Rectal smooth muscle tissue (tissue), 1 donor: ENCODE results near the gene FAM76B.

Source experiments
- H3K27ac ChIP-seq: one replicate; pipeline ENCODE4 v1.7.0; 2013; ENCODE audit warnings: low read depth, low read length, inconsistent platforms
- H3K27me3 ChIP-seq: one replicate; pipeline ENCODE4 v1.7.0; 2013; ENCODE audit warnings: low read length; ENCODE audit not compliant: control insufficient read depth, insufficient read depth
- H3K36me3 ChIP-seq: one replicate; pipeline ENCODE4 v1.7.0; 2013; ENCODE audit warnings: low read length; ENCODE audit not compliant: control insufficient read depth, insufficient read depth
- H3K4me1 ChIP-seq: one replicate; pipeline ENCODE4 v1.7.0; 2013; ENCODE audit warnings: low read length; ENCODE audit not compliant: control insufficient read depth, insufficient read depth
- H3K4me3 ChIP-seq: one replicate; pipeline ENCODE4 v1.7.0; 2013; ENCODE audit warnings: low read length
- H3K9ac ChIP-seq: one replicate; pipeline ENCODE4 v1.7.0; 2013; ENCODE audit warnings: low read length

The FAM76B gene

DNA sequence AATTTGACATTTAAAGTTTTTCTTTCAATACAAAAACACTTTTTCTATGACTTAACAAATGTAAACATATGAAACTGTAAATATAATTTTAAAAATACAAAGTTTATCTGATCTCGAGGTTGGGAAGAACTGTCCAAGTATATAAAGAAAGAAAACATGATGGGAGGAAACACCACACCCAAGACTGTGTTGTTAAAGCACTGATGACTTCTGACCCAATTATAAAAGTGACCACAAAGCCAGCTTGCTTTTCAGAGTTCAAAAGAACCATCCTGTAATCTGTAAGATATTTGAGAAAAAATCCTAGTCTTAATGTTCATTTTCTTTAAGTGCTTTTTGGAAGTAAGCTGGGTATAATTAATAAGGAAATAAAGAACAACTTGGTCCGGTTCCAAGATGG lies 16.3 kb upstream of the FAM76B start:
- Histone ChIP-seq H3K36me3 (peaks cover 3% of the 10 kb centered on the region), H3K9ac (no peak overlapping the region), H3K27ac (no peak overlapping the region), H3K4me3 (no peak overlapping the region), H3K27me3 (no peaks in the 10 kb centered on the region), H3K4me1 (no peaks in the 10 kb centered on the region)

- Histone ChIP-seq H3K27me3 (no peaks in the 10 kb centered on the region), H3K27ac (no peak overlapping the region), H3K4me1 (no peaks in the 10 kb centered on the region), H3K4me3 (no peak overlapping the region), H3K9ac (no peak overlapping the region), H3K36me3 (peaks cover 3% of the 10 kb centered on the region)
Observed at GRCh38 chr11:95803973-95804372, 14.4 kb upstream of the FAM76B start.

- Histone ChIP-seq H3K4me1 (no peaks in the 10 kb centered on the region), H3K27me3 (no peaks in the 10 kb centered on the region), H3K4me3 (no peak overlapping the region), H3K27ac (no peak overlapping the region), H3K9ac (no peak overlapping the region), H3K36me3 (peaks cover 3% of the 10 kb centered on the region)
Observed at GRCh38 chr11:95802806-95803205, 13.2 kb upstream of the FAM76B start.

GRCh38 chr11:95800438-95800837 lies 10.9 kb upstream of the FAM76B start:
- Histone ChIP-seq H3K4me1 (no peaks in the 10 kb centered on the region), H3K27ac (no peak overlapping the region), H3K36me3 (no peaks in the 10 kb centered on the region), H3K4me3 (no peak overlapping the region), H3K27me3 (no peaks in the 10 kb centered on the region), H3K9ac (no peak overlapping the region)

DNA sequence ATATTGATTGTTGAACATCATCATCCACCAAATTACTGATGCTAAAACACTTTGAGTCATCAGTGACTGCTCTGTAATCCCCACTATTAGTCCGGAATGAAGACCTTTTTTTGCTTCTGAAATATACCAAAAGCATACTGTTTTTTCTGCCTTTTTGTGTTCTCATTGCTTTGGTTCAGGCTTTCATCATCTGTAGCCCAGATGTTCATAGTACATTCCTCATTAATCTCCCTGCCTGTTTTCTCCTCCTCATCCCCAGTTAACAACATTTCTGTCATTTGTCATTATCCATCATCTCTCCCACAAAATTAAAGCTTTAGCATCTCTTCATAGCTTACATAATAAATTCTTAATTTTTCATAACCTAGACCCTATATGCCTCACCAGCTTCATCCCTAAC lies 10.0 kb upstream of the FAM76B start:
- no peaks in the 10 kb centered on the region for H3K27me3 ChIP-seq
- H3K4me1 ChIP-seq: no peaks in the 10 kb centered on the region
- H3K36me3 ChIP-seq: no peaks in the 10 kb centered on the region
- no peak overlapping the region for H3K4me3 ChIP-seq
- no peak overlapping the region for H3K27ac ChIP-seq
- H3K9ac ChIP-seq: no peak overlapping the region

DNA sequence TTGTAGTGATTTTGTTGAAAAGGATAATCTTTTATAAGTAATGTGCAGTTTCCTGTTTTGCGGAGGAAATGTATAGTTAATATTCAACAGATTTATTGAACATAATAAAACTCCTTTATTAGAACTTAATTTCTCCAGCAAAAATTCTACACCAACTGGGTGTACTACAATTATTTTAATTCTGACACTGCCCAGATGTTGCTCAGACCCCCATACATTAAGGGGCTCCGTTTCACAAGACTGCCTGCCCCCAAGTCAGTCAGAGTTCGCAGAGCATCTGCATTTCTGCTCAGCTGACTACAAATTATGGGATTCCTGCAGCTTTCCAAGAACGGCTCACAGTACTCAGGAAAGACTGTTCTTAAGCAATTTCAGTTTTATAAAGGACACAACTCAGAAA lies 6.9 kb upstream of the FAM76B start:
- Histone ChIP-seq H3K27me3 (no peaks in the 10 kb centered on the region), H3K27ac (no peak overlapping the region), H3K36me3 (no peaks in the 10 kb centered on the region), H3K4me1 (peaks cover 7% of the 10 kb centered on the region), H3K9ac (no peak overlapping the region), H3K4me3 (no peak overlapping the region)

GRCh38 chr11:95795627-95796295 lies 6.2 kb upstream of the FAM76B start:
- peaks cover 12% of the 10 kb centered on the region for H3K4me1 ChIP-seq
- H3K4me3 ChIP-seq: no peak overlapping the region
- no peaks in the 10 kb centered on the region for H3K36me3 ChIP-seq
- H3K9ac ChIP-seq: no peak overlapping the region
- no peak overlapping the region for H3K27ac ChIP-seq
- no peaks in the 10 kb centered on the region for H3K27me3 ChIP-seq

GRCh38 chr11:95794086-95794485 lies 4.5 kb upstream of the FAM76B start:
- Histone ChIP-seq H3K4me3 (no peak overlapping the region), H3K27ac (no peak overlapping the region), H3K27me3 (no peaks in the 10 kb centered on the region), H3K9ac (no peak overlapping the region), H3K36me3 (no peaks in the 10 kb centered on the region), H3K4me1 (peaks cover 14% of the 10 kb centered on the region)

DNA sequence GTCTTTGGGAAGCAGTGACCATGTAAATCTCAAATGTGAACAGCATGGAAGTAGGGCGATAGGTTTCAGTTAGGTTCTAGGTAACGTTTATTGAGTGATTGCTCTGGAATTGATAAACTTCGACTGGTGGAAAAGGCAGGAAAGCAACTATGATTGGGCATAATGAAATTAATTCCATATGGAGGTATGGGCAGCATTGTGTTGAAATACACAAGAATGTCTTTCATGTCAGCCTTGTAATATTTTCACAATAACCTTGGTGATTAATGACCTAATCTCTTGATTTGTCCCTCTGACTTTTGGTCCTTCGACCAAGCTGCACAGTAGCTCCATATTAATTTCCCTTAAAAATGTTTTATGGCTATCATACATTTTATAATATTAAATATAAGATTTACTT lies 3.5 kb upstream of the FAM76B start:
- Histone ChIP-seq H3K27ac (no peak overlapping the region), H3K9ac (no peak overlapping the region), H3K4me1 (peaks cover 21% of the 10 kb centered on the region), H3K4me3 (no peak overlapping the region), H3K27me3 (no peaks in the 10 kb centered on the region), H3K36me3 (no peaks in the 10 kb centered on the region)

GRCh38 chr11:95792700-95793099 lies 3.1 kb upstream of the FAM76B start:
- Histone ChIP-seq H3K4me3 (no peak overlapping the region), H3K4me1 (peaks cover 23% of the 10 kb centered on the region), H3K9ac (no peak overlapping the region), H3K36me3 (no peaks in the 10 kb centered on the region), H3K27me3 (no peaks in the 10 kb centered on the region), H3K27ac (no peak overlapping the region)

DNA sequence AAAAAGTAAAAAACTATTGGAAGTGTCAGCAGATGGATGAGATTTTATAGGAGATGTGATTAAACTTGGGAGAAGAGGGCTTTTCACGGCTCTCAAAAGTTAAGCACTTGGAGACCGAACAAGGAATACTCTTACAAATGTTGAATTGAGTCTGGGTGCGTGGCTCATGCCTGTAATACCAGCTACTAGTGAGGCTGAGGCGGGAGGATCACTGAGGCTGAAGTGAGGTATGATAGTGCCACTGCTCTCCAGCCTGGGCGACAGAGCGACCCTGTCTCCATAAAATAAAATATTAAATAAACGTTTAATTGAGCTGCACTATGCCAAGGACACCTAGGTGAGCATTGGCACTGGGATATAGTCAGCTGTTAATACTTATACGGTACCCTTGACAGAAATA lies 2.6 kb upstream of the FAM76B start:
- H3K27me3 ChIP-seq: no peaks in the 10 kb centered on the region
- H3K27ac ChIP-seq: no peak overlapping the region
- H3K4me3 ChIP-seq: no peak overlapping the region
- peaks cover 23% of the 10 kb centered on the region for H3K4me1 ChIP-seq
- H3K36me3 ChIP-seq: no peaks in the 10 kb centered on the region
- no peak overlapping the region for H3K9ac ChIP-seq

GRCh38 chr11:95791709-95792033 lies 2.1 kb upstream of the FAM76B start:
- Histone ChIP-seq H3K9ac (no peak overlapping the region), H3K4me3 (peak overlapping the region; percentile 100), H3K27ac (no peak overlapping the region), H3K27me3 (no peaks in the 10 kb centered on the region), H3K4me1 (peaks cover 23% of the 10 kb centered on the region), H3K36me3 (no peaks in the 10 kb centered on the region)

- H3K4me1 ChIP-seq: peaks cover 23% of the 10 kb centered on the region
- no peaks in the 10 kb centered on the region for H3K27me3 ChIP-seq
- peak overlapping the region; percentile 100 for H3K4me3 ChIP-seq
- no peaks in the 10 kb centered on the region for H3K36me3 ChIP-seq
- peak overlapping the region; percentile 94 for H3K9ac ChIP-seq
- peak overlapping the region; percentile 100 for H3K27ac ChIP-seq
Observed at GRCh38 chr11:95790933-95791708, 1.5 kb upstream of the FAM76B start.
